Colonic mucosa (tissue), 4 donors: ENCODE data around the gene KL. TPM values are rescaled to one million over a fixed set of nuclear protein-coding genes. Genes with fewer than 3 reads are reported as not detected.

Experiments
- DNase-seq: peaks from one replicate; pipeline ENCODE4 v3.0.0-alpha.2; 2020
- H3K27ac ChIP-seq: fragments of 200-600 bp; one replicate; pipeline ENCODE4 v1.8.0; 2021
- H3K27me3 ChIP-seq: fragments of 200-600 bp; one replicate; pipeline ENCODE4 v1.8.0; 2021
- H3K36me3 ChIP-seq: fragments of 200-600 bp; one replicate; pipeline ENCODE4 v1.8.0; 2021
- H3K4me1 ChIP-seq: fragments of 200-600 bp; one replicate; pipeline ENCODE4 v1.8.0; 2021; ENCODE audit warnings: mild to moderate bottlenecking
- H3K4me3 ChIP-seq: fragments of 200-600 bp; one replicate; pipeline ENCODE4 v1.8.0; 2021
- H3K9ac ChIP-seq, 2 donors: one replicate each; pipeline ENCODE4 v1.7.0; 2013; ENCODE audit warnings: control low read depth in 2 of 2, low read depth in 2 of 2, low read length in 2 of 2
- H3K9me3 ChIP-seq: fragments of 200-600 bp; one replicate; pipeline ENCODE4 v1.8.0; 2021
- CTCF ChIP-seq: fragments of 200-600 bp; IDR thresholded peaks from one replicate; pipeline ENCODE4 v1.8.0; 2022; ENCODE audit warnings: antibody characterized with exemption, mild to moderate bottlenecking
- intact Hi-C: fragments of 100-400 bp; cut with DNase I; formaldehyde crosslinking; loops from one replicate; pipeline ENCODE4 v1.14.1; 2022
- total RNA-seq, 2 donors: library from RNA; stranded (reverse); fragmentation: NEBNext Ultra II Directional in 1 of 2; extraction: Animal tissue kit (Norgen Biotek cat#: 25700) in 1 of 2; gene quantifications; one replicate each; pipeline ENCODE4 v1.2.1, GENCODE V29; 2021
- donor health status: healthy.
- donor health status: DM: no; HTN: no; CAD: no.
- donor health status: DM: no; HTN: no; CAD: no.

The KL gene
- total RNA-seq, 2 donors from 2014 or later: 0.57 to 1.9 TPM

- no peaks in the 10 kb centered on the region for H3K4me1 ChIP-seq
- DNase-seq: no peak
- no peaks in the 10 kb centered on the region for H3K36me3 ChIP-seq
- no peak overlapping the region for H3K9ac ChIP-seq
- no peak for TF ChIP-seq CTCF
- no peak overlapping the region for H3K27ac ChIP-seq
- no peaks in the 10 kb centered on the region for H3K27me3 ChIP-seq
- intact Hi-C loops: no loop called here
- H3K4me3 ChIP-seq: no peak overlapping the region
- no peaks in the 10 kb centered on the region for H3K9me3 ChIP-seq
These were observed 26.3 kb upstream of the KL start for GRCh38 chr13:32989942-32990341.

- Histone ChIP-seq H3K4me1 (no peaks in the 10 kb centered on the region), H3K9ac (no peak overlapping the region), H3K9me3 (no peaks in the 10 kb centered on the region), H3K36me3 (no peaks in the 10 kb centered on the region), H3K4me3 (no peak overlapping the region), H3K27ac (no peak overlapping the region), H3K27me3 (no peaks in the 10 kb centered on the region)
- TF ChIP-seq CTCF: no peak
- no peak for DNase-seq
- intact Hi-C loops: no loop called here
These were observed 23.1 kb upstream of the KL start for GRCh38 chr13:32993145-32993544.

GRCh38 chr13:32997399-32997798 lies 18.8 kb upstream of the KL start:
- H3K9ac ChIP-seq: no peak overlapping the region
- intact Hi-C loops: no loop called here
- H3K4me3 ChIP-seq: no peak overlapping the region
- no peaks in the 10 kb centered on the region for H3K27me3 ChIP-seq
- no peaks in the 10 kb centered on the region for H3K36me3 ChIP-seq
- no peaks in the 10 kb centered on the region for H3K4me1 ChIP-seq
- H3K9me3 ChIP-seq: no peaks in the 10 kb centered on the region
- TF ChIP-seq CTCF: no peak
- no peak for DNase-seq
- no peak overlapping the region for H3K27ac ChIP-seq

GRCh38 chr13:32998966-32999365 lies 17.3 kb upstream of the KL start:
- TF ChIP-seq CTCF: no peak
- DNase-seq: no peak

GRCh38 chr13:33000365-33000764 lies 15.9 kb upstream of the KL start:
- no peaks in the 10 kb centered on the region for H3K36me3 ChIP-seq
- H3K27ac ChIP-seq: no peak overlapping the region
- no peak for DNase-seq
- H3K27me3 ChIP-seq: no peaks in the 10 kb centered on the region
- no peaks in the 10 kb centered on the region for H3K4me1 ChIP-seq
- no peak for TF ChIP-seq CTCF
- no peak overlapping the region for H3K4me3 ChIP-seq
- intact Hi-C loops: no loop called here
- H3K9ac ChIP-seq: no peak overlapping the region
- H3K9me3 ChIP-seq: no peaks in the 10 kb centered on the region

More at GRCh38 chr13:32998966-32999365, 17.3 kb upstream of the KL start:
- H3K36me3 ChIP-seq: no peaks in the 10 kb centered on the region
- H3K9me3 ChIP-seq: no peaks in the 10 kb centered on the region
- H3K4me3 ChIP-seq: no peak overlapping the region
- H3K27me3 ChIP-seq: no peaks in the 10 kb centered on the region
- no peaks in the 10 kb centered on the region for H3K4me1 ChIP-seq
- intact Hi-C loops: no loop called here
- H3K9ac ChIP-seq: no peak overlapping the region
- no peak overlapping the region for H3K27ac ChIP-seq
